GM10847 (cell line): ENCODE results near the gene ZRANB3.

Experiments used
- POLR2A ChIP-seq: IDR thresholded peaks from 2 replicates; pipeline ENCODE4 v1.6.1; 2011; ENCODE audit not compliant: insufficient read length; ENCODE audit errors: extremely low read depth

Gene ZRANB3

DNA sequence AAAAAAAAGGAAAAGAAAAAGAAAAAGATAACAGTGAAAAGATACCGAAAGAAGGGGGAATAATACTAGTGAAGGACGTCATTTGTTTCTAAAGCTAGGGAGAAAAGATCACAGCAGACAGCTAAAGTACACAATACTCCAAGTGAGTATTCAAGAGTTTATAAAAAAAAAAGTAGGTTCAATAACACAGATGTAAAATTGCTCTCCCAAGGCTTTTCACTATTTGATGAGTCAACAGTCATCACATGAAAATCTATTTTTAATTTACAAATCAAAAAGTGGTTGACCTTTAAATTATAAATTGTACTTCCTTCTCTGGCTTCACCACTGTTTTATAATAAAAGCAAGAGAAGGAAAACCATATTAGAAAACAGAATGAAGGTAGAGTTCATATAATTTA lies 144.0 kb downstream of the ZRANB3 start:
- no peak for TF ChIP-seq POLR2A

DNA sequence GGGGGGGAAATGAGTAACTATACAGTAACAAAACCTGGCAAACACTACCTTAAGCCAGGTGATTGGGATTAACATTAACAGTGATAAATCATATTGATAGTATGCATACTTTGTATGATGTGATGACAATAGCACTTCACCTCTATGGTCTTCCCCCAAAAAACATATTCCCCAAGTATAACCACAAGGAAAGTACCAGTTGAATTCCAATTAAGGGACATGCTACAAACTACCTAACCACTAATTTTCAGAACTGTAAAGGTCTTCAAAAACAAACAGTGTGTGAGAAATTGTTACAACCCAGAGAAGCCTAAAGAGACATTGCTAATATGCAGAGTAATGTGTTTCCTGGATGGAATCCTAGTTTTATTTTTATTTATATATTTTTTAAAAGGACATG lies 152.4 kb downstream of the ZRANB3 start:
- no peak for TF ChIP-seq POLR2A

DNA sequence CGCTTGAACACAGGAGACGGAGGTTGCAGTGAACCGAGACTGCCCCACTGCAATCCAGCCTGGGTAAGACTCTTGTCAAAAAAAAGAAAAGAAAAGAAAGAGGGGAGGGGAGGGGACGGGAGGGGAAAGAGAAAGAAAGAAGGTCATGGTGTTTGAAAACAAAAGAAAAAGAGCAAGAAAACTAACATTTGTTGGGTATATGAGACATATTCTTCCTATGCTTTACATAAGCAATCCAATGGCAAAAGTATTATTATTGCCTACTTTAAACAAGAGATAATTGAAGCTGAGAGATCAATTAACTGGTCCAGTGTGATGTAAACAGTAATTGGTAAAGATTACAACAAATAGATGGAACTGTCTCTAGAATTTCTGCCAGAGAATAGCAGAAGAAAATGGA lies 157.3 kb downstream of the ZRANB3 start:
- TF ChIP-seq POLR2A = no peak

GRCh38 chr2:135349941-135350340 lies 181.1 kb downstream of the ZRANB3 start:
- no peak for TF ChIP-seq POLR2A

DNA sequence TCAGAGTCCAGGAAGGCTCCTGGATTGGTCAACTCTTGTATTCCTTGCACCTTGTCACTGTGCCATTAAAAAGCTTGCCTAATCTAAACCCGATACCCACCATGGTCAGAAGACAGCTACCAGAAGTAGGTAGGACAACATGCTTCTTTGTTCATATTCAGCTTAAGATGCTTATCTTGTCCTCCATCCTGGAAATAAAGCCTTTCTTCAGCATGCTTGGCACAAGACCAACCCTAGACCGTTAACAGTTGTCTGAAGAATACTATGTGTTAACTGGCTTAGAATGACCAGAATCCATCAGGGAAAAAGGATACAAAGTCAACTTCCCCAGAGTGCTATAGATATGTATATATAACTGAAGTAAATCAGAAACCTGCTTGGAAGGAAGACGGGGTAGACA lies 193.9 kb downstream of the ZRANB3 start:
- no peak for TF ChIP-seq POLR2A

- TF ChIP-seq POLR2A = no peak
These were observed 195.8 kb downstream of the ZRANB3 start for GRCh38 chr2:135335256-135335655.

GRCh38 chr2:135327146-135327545 lies 203.9 kb downstream of the ZRANB3 start:
- TF ChIP-seq POLR2A = no peak

- TF ChIP-seq POLR2A = no peak
These were observed 210.3 kb downstream of the ZRANB3 start for GRCh38 chr2:135320465-135321355.

DNA sequence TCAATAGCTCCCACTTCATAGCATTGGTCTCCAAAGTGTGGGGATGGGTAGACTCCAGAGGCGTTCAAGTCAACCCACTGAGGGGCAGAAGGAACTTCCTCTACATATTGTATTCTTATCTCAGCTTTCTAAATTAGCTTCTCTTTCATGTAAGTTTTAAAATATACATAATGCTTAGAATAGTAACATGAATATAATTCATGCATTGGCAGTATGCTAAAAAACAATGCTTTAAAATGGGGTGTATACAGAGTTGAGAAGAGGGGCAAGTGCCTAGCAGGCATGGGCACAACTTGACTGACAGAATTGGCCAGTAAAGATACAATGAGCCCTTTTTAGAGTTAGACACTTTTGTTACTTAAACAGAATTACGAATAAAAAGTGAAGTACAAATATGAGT lies 212.2 kb downstream of the ZRANB3 start:
- no peak for TF ChIP-seq POLR2A

DNA sequence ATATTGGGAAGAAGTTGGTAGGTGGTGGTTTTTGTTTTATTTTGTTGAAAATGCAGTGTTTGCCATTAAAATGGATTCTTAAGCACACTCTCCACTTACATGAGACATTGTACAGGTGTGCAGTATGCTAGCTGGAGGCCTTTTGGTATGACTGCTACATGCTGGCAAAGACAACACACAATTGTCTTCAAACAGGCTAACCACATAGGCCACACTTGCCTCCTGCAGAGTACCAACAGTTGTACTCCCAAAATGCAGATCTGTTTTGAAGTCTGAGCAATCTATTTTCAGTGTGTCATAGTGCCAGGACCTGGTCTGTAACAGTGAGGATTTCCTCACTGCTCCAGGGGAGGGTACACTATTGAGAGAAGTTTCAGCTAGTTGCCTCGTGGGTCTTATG lies 213.6 kb downstream of the ZRANB3 start:
- TF ChIP-seq POLR2A = no peak

GRCh38 chr2:135311962-135312361 lies 219.1 kb downstream of the ZRANB3 start:
- TF ChIP-seq POLR2A = no peak

DNA sequence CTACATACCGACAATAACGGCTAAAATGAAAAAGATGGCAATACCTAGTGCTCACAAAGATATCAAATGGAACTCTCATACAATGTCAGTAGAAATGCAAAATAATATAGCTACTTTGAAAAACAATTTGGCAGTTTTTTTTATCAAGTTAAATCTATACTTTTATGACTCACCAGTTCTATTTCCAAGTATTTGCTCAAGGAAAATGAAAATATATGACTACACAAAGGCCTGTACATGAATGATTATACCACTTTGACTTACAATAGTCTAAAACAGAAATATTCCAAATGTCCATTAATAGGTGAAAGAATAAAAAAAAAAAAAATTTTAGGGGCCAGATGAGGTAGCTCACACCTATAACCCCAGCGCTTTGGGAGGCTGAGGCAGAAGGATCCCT lies 219.8 kb downstream of the ZRANB3 start:
- TF ChIP-seq POLR2A = no peak

GRCh38 chr2:135304694-135305093 lies 226.3 kb downstream of the ZRANB3 start:
- no peak for TF ChIP-seq POLR2A

- no peak for TF ChIP-seq POLR2A
These were observed 231.3 kb downstream of the ZRANB3 start for GRCh38 chr2:135299658-135300244.

GRCh38 chr2:135299165-135299564 lies 231.9 kb downstream of the ZRANB3 start:
- TF ChIP-seq POLR2A = no peak

DNA sequence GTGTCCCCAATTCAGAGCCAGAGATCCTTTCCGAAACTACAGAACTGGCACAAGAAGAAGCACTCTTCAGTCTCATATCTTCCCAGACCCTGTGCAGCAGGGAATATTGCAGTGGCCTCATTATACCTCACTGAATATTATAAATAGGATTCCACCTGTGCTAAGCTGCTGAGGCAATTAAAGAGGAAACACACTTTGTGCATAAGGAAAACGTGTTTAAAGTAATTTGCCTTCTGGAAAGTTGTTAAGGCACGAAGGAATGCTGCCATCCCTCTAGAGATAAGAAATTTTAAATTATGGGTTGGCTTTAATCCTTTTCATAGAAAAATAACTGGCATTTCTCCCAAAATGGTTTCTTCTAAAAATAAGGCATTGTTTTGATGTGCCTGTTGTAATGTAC lies 245.6 kb downstream of the ZRANB3 start:
- no peak for TF ChIP-seq POLR2A

DNA sequence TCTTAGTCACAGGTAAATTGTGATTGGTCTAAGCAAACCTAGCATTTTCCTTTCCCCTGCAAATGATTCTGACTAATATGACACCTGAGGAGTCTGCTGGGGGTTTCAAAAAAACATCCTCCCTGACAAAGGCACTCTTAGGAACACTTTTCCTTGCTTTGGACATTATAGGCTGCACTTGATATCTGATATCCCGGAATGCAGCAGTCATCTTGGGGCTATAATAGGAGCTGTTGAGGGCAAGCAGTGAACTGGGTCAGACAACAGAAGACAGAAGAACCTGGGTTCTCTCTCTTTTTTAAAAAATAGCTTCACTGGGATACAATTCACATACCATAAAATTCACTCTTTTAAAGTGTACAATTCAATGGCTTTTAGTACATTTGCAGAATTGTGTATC lies 249.6 kb downstream of the ZRANB3 start:
- TF ChIP-seq POLR2A = no peak
